HG03378 (cell line): ENCODE results near the gene TRIM73.
"Not testable (repeated sequence)": the region's sequence is repeated elsewhere in the genome, so short reads cannot be mapped to it uniquely, and the experiment has no call there.

ENCODE experiments used
- ATAC-seq: cut with Tn5 transposase; IDR thresholded peaks from one replicate; pipeline ENCODE4 v1.9.1; 2021; ENCODE audit warnings: mild to moderate bottlenecking, moderate library complexity; ENCODE audit not compliant: unreplicated experiment

Gene TRIM73

DNA sequence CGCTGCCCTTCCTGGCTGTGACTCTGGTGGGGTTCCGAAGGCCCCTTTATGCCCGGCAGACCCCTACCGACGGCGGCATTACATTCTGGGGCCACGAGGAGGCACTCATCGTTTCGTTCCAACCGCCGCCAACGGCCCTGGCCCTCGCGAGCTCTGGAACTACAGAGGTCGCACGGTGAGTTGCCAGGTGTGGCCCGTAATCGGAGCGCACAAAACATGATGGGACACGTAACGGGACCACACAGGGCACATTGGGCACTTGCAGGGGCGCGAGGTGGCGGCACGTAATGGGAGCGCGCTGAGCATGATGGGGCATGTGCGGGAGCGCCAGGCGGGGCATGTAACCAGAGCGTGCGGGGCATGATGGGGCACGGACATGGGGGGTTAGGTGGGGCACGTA lies at the start of gene TRIM73:
TSS of gene TRIM73 (plus strand) at position 301 of the 400 bp plus-strand sequence. CDS start 3,305 bp downstream, outside the sequence.
- not testable (repeated sequence) for ATAC-seq

GRCh38 chr7:75358671-75359541 lies 36.5 kb upstream of the TRIM73 start:
- peak; percentile 58 for ATAC-seq

DNA sequence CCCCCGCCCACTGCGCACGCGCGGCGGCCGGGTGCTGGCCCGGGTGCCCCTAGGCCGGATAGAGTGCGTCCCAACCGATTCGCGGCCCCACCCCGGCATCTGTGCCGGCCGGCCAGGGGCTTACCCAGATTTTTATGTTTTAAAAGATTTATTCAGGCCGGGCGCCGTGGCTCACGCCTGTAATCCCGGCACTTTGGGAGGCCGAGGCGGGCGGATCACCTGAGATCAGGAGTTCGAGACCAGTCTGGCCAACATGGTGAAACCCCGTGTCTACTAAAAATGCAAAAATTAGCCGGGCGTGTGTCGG lies 35.9 kb upstream of the TRIM73 start:
- not testable (repeated sequence) for ATAC-seq

GRCh38 chr7:75364079-75364478 lies 31.4 kb upstream of the TRIM73 start:
- not testable (repeated sequence) for ATAC-seq

DNA sequence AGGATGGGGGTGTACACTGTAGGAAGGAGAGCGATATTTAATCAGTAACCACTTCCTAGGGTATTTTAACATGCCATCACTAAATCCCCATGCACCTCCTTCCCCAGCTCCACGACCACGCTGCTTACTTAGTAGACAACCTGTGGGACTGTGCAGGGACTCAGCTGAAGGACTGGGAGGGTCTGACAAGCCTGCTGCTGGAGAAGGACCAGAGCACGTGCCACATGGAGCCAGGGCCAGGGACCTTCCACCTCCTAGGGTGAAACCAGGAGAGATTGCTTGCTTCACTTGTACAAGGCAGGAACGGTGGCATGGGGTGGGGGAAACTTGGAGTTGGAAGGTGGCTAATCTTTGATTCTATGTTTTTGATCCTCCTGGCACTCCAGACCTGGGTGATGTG lies 28.8 kb upstream of the TRIM73 start:
- not testable (repeated sequence) for ATAC-seq

DNA sequence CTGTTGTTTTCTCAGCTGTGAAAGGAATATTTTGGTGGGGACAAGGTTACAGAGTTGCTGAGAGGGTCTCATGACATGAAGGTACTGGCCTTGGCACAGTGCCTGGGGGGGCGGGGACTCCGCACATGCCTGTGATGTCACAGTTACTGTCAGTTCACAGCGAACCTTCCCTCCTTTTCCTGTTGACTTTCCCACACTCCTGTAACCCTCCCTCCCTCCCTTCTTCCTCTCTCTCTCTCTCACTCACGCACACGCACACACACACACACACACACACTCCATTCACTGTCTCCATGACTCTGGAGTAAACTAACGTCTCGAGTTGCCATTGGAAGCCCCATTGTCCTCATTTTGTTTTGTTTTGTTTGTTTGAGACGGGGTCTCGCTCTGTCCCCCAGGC lies 28.1 kb upstream of the TRIM73 start:
- not testable (repeated sequence) for ATAC-seq

GRCh38 chr7:75374144-75374518 lies 21.3 kb upstream of the TRIM73 start:
- ATAC-seq = not testable (repeated sequence)

DNA sequence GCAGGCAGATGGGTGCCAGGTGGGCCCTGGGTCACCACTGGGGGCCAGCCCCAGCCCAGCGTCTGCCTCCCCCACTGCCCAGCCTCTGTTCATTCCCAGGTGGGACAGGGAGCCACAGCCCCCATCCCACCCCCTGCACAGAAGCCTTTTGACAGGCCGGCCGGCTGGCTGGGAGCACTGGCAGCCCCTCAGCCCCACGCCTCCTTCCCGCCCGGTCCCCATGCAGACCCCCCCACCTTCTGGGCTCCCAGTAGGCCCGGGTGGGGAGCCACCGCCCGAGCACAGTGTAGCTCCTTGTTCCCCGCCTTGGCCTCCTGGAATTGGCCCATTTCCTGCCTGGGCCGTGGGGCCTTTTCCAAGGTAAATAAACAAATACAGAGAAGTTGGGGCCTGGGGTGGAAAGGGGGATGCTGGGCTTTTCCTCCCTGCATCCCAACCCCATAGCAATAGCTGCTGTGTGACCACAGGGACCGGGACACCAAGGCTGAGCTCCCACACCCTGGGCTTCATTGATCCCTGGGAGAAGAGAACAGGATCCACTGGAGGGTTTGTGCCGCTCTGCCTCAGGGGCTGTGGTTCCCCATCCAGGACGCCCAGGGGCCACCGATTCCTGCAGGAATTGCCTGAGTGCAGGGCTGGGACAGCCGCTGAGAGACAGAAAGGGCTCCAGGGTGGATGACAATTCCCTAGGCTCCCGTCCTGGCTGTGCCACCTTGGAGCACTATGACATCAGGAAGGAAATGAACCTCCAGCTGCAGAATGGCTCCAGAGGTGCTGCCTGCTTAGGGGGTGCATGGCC lies 20.7 kb upstream of the TRIM73 start:
- not testable (repeated sequence) for ATAC-seq

DNA sequence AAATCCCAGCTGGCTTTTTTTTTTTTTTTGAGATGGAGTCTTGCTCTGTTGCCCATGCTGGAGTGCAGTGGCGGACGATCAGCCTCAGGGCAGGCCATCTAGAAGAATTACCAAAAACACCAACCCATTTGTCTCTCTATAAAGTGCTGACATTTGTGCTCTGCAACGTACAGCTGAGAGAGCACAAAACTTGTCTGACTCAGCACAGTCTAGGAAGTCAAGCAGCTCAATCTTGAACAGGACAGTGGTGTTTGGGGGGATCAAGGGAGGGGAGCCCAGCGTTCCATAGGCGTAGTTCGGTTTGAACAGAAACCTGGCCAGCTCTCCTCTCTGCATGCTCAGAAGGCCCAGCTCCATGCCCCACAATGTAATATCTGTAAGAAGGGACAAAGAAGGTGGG lies 2.2 kb upstream of the TRIM73 start:
- not testable (repeated sequence) for ATAC-seq

- ATAC-seq = not testable (repeated sequence)
Observed at GRCh38 chr7:75397865-75398264, 2.4 kb downstream of the TRIM73 start.

GRCh38 chr7:75398771-75399700 lies 3.6 kb downstream of the TRIM73 start:
- not testable (repeated sequence) for ATAC-seq

DNA sequence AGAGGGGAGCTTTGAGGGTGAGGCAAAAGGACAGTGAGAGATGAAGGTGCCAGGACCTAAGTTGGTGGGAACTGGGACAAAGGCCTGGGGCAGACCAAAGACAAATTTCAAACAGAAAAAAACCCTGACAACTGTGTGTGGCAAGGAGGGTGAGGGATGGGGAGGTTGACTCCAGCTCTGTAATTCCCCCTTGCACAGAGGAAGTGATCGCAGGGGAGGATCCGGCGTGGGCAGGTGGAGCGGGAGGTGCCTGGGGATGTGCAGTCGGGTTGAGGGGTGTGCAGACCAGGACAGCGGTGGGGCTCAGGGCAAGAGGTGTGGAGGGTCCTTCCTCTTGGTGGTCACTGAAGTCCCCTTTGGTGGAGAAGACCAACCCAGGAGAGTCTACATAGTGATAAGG lies 5.1 kb downstream of the TRIM73 start:
- ATAC-seq = not testable (repeated sequence)

GRCh38 chr7:75403455-75404443 lies 8.3 kb downstream of the TRIM73 start:
- not testable (repeated sequence) for ATAC-seq

GRCh38 chr7:75404663-75405062 lies 9.2 kb downstream of the TRIM73 start:
- ATAC-seq = not testable (repeated sequence)

GRCh38 chr7:75409880-75410822 lies 14.7 kb downstream of the TRIM73 start:
- ATAC-seq = peak; percentile 74

- not testable (repeated sequence) for ATAC-seq
Observed at GRCh38 chr7:75410823-75411173, 15.4 kb downstream of the TRIM73 start.

DNA sequence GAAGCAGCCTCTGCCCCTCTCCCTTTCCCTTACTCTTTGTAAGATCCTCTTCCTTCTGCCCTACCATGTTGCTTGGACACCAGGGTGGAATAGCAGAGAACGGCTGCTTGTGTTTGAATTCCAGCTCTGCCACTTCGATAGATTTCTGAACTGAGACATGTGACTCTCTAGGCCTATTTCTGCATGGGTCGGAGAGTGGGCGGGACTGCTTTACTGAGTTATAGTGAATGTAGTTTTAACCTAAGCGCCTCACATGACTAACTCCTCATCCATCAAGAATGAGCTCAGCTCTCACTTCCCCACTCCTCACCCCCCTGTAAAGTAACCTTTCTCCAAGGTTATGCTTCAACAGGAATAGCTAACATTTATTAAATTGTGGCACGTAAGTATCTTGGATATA lies 18.8 kb downstream of the TRIM73 start:
- ATAC-seq = not testable (repeated sequence)

GRCh38 chr7:75414708-75415427 lies 19.4 kb downstream of the TRIM73 start:
- ATAC-seq = not testable (repeated sequence)
